Measurements from ENCODE around the gene ADAMTS6. TPM values are rescaled to one million over a fixed set of nuclear protein-coding genes. Genes with fewer than 3 reads are reported as not detected.
A peak's percentile ranks its signal among the peaks of the same experiment; 100 is the strongest.

The ADAMTS6 gene
- total and polyA plus RNA-seq, 5 donors from 2014 or later = 0.03 to 1.5 (median 0.14) TPM; not detected in 1

GRCh38 chr5:65213921-65214525, 267.7 kb downstream of the ADAMTS6 start:
- H3K4me3 ChIP-seq (ENCODE audit: low read depth, low read length) = no peak overlapping the region
- DNase-seq (peak in 1 of 3 donors; percentile 4), ATAC-seq (ENCODE audit: low read depth in 2 of 2) (no peak)
- H3K4me1 Mint-ChIP-seq = no peaks in the 10 kb centered on the region
- no peaks in the 10 kb centered on the region for H3K4me1 ChIP-seq (ENCODE audit: control insufficient read depth, insufficient read depth, low read length, poor library complexity, severe bottlenecking)
- H3K27me3 ChIP-seq (ENCODE audit: control insufficient read depth, insufficient read depth, low read length) = no peaks in the 10 kb centered on the region
- H3K27me3 Mint-ChIP-seq = no peaks in the 10 kb centered on the region
- H3K27ac ChIP-seq (ENCODE audit: insufficient read depth, low read length, poor library complexity, severe bottlenecking) = no peak overlapping the region
- peaks cover 0 to 2% (median 0%) of the 10 kb centered on the region in 7 donors for H3K9me3 Mint-ChIP-seq
- no peaks in the 10 kb centered on the region for H3K36me3 Mint-ChIP-seq
- H3K4me3 Mint-ChIP-seq = no peak overlapping the region
- no peaks in the 10 kb centered on the region for H3K9me3 ChIP-seq (ENCODE audit: control insufficient read depth in 2 of 2, low read length in 2 of 2)
- H3K27ac Mint-ChIP-seq = no peak overlapping the region
- no peaks in the 10 kb centered on the region for H3K36me3 ChIP-seq (ENCODE audit: control insufficient read depth, insufficient read depth, low read length)

- Mint-ChIP-seq H3K36me3 (no peaks in the 10 kb centered on the region), H3K4me1 (no peaks in the 10 kb centered on the region), H3K9me3 (peaks cover 0 to 1% (median 0%) of the 10 kb centered on the region in 7 donors), H3K4me3 (no peak overlapping the region), H3K27me3 (peaks cover 5% of the 10 kb centered on the region), H3K27ac (no peak overlapping the region)
- H3K27me3 ChIP-seq (ENCODE audit: control insufficient read depth, insufficient read depth, low read length) = peaks cover 2% of the 10 kb centered on the region
- no peaks in the 10 kb centered on the region for H3K9me3 ChIP-seq (ENCODE audit: control insufficient read depth in 2 of 2, low read length in 2 of 2)
- no peak overlapping the region for H3K4me3 ChIP-seq (ENCODE audit: low read depth, low read length)
- H3K36me3 ChIP-seq (ENCODE audit: control insufficient read depth, insufficient read depth, low read length) = no peaks in the 10 kb centered on the region
- no peak overlapping the region for H3K27ac ChIP-seq (ENCODE audit: insufficient read depth, low read length, poor library complexity, severe bottlenecking)
- H3K4me1 ChIP-seq (ENCODE audit: control insufficient read depth, insufficient read depth, low read length, poor library complexity, severe bottlenecking) = no peaks in the 10 kb centered on the region
- no peak for DNase-seq
- ATAC-seq (ENCODE audit: low read depth in 2 of 2) = no peak
Observed at GRCh38 chr5:65209341-65209740, 272.4 kb downstream of the ADAMTS6 start.

- H3K9me3 ChIP-seq (ENCODE audit: control insufficient read depth in 2 of 2, low read length in 2 of 2) = no peaks in the 10 kb centered on the region
- H3K4me3 ChIP-seq (ENCODE audit: low read depth, low read length) = no peak overlapping the region
- H3K27ac ChIP-seq (ENCODE audit: insufficient read depth, low read length, poor library complexity, severe bottlenecking) = no peak overlapping the region
- ATAC-seq (ENCODE audit: low read depth in 2 of 2) (no peak), DNase-seq (no peak)
- H3K4me3 Mint-ChIP-seq = no peak overlapping the region
- H3K27me3 Mint-ChIP-seq = peaks cover 19% of the 10 kb centered on the region
- H3K4me1 ChIP-seq (ENCODE audit: control insufficient read depth, insufficient read depth, low read length, poor library complexity, severe bottlenecking) = no peaks in the 10 kb centered on the region
- H3K27me3 ChIP-seq (ENCODE audit: control insufficient read depth, insufficient read depth, low read length) = peaks cover 2% of the 10 kb centered on the region
- H3K9me3 Mint-ChIP-seq = peaks cover 0 to under 1% (median 0%) of the 10 kb centered on the region in 7 donors
- no peaks in the 10 kb centered on the region for H3K36me3 Mint-ChIP-seq
- no peak overlapping the region for H3K27ac Mint-ChIP-seq
- no peaks in the 10 kb centered on the region for H3K36me3 ChIP-seq (ENCODE audit: control insufficient read depth, insufficient read depth, low read length)
- H3K4me1 Mint-ChIP-seq = no peaks in the 10 kb centered on the region
Observed at GRCh38 chr5:65204966-65205365, 276.8 kb downstream of the ADAMTS6 start.

- H3K4me1 Mint-ChIP-seq = no peaks in the 10 kb centered on the region
- no peaks in the 10 kb centered on the region for H3K36me3 Mint-ChIP-seq
- ATAC-seq (ENCODE audit: low read depth in 2 of 2) (no peak), DNase-seq (no peak)
- H3K27me3 Mint-ChIP-seq = peaks cover 19% of the 10 kb centered on the region
- no peak overlapping the region for H3K4me3 Mint-ChIP-seq
- Histone ChIP-seq H3K4me1 (ENCODE audit: control insufficient read depth, insufficient read depth, low read length, poor library complexity, severe bottlenecking) (no peaks in the 10 kb centered on the region), H3K4me3 (ENCODE audit: low read depth, low read length) (no peak overlapping the region), H3K27me3 (ENCODE audit: control insufficient read depth, insufficient read depth, low read length) (peaks cover 2% of the 10 kb centered on the region), H3K9me3 (ENCODE audit: control insufficient read depth in 2 of 2, low read length in 2 of 2) (no peaks in the 10 kb centered on the region), H3K36me3 (ENCODE audit: control insufficient read depth, insufficient read depth, low read length) (no peaks in the 10 kb centered on the region), H3K27ac (ENCODE audit: insufficient read depth, low read length, poor library complexity, severe bottlenecking) (no peak overlapping the region)
- no peak overlapping the region for H3K27ac Mint-ChIP-seq
- peaks cover 0 to 2% (median 0%) of the 10 kb centered on the region in 7 donors for H3K9me3 Mint-ChIP-seq
Observed at GRCh38 chr5:65203746-65204145, 278.0 kb downstream of the ADAMTS6 start.

- no peaks in the 10 kb centered on the region for H3K36me3 ChIP-seq (ENCODE audit: control insufficient read depth, insufficient read depth, low read length)
- ATAC-seq (ENCODE audit: low read depth in 2 of 2) (no peak), DNase-seq (no peak)
- H3K27me3 ChIP-seq (ENCODE audit: control insufficient read depth, insufficient read depth, low read length) = peaks cover 2% of the 10 kb centered on the region
- H3K4me1 ChIP-seq (ENCODE audit: control insufficient read depth, insufficient read depth, low read length, poor library complexity, severe bottlenecking) = no peaks in the 10 kb centered on the region
- Mint-ChIP-seq H3K36me3 (no peaks in the 10 kb centered on the region), H3K9me3 (peaks cover 0 to 2% (median 0%) of the 10 kb centered on the region in 7 donors), H3K4me1 (no peaks in the 10 kb centered on the region), H3K27ac (no peak overlapping the region), H3K4me3 (no peak overlapping the region), H3K27me3 (peaks cover 15% of the 10 kb centered on the region)
- H3K4me3 ChIP-seq (ENCODE audit: low read depth, low read length) = no peak overlapping the region
- H3K27ac ChIP-seq (ENCODE audit: insufficient read depth, low read length, poor library complexity, severe bottlenecking) = no peak overlapping the region
- no peaks in the 10 kb centered on the region for H3K9me3 ChIP-seq (ENCODE audit: control insufficient read depth in 2 of 2, low read length in 2 of 2)
Observed at GRCh38 chr5:65199993-65200675, 281.6 kb downstream of the ADAMTS6 start.

- H3K27ac Mint-ChIP-seq = no peak overlapping the region
- H3K4me3 Mint-ChIP-seq = no peak overlapping the region
- Histone ChIP-seq H3K4me1 (ENCODE audit: control insufficient read depth, insufficient read depth, low read length, poor library complexity, severe bottlenecking) (no peaks in the 10 kb centered on the region), H3K27me3 (ENCODE audit: control insufficient read depth, insufficient read depth, low read length) (no peaks in the 10 kb centered on the region), H3K36me3 (ENCODE audit: control insufficient read depth, insufficient read depth, low read length) (no peaks in the 10 kb centered on the region), H3K27ac (ENCODE audit: insufficient read depth, low read length, poor library complexity, severe bottlenecking) (no peak overlapping the region), H3K4me3 (ENCODE audit: low read depth, low read length) (no peak overlapping the region), H3K9me3 (ENCODE audit: control insufficient read depth in 2 of 2, low read length in 2 of 2) (no peaks in the 10 kb centered on the region)
- peaks cover 15% of the 10 kb centered on the region for H3K27me3 Mint-ChIP-seq
- H3K36me3 Mint-ChIP-seq = no peaks in the 10 kb centered on the region
- DNase-seq = no peak
- H3K9me3 Mint-ChIP-seq = peaks cover 0 to 2% (median 0%) of the 10 kb centered on the region in 7 donors
- no peaks in the 10 kb centered on the region for H3K4me1 Mint-ChIP-seq
- ATAC-seq (ENCODE audit: low read depth in 2 of 2) = no peak
Observed at GRCh38 chr5:65198456-65199120, 283.1 kb downstream of the ADAMTS6 start.

GRCh38 chr5:65197531-65198455, 283.9 kb downstream of the ADAMTS6 start:
- Histone ChIP-seq H3K4me3 (ENCODE audit: low read depth, low read length) (no peak overlapping the region), H3K36me3 (ENCODE audit: control insufficient read depth, insufficient read depth, low read length) (no peaks in the 10 kb centered on the region), H3K9me3 (ENCODE audit: control insufficient read depth in 2 of 2, low read length in 2 of 2) (no peaks in the 10 kb centered on the region), H3K4me1 (ENCODE audit: control insufficient read depth, insufficient read depth, low read length, poor library complexity, severe bottlenecking) (no peaks in the 10 kb centered on the region), H3K27ac (ENCODE audit: insufficient read depth, low read length, poor library complexity, severe bottlenecking) (no peak overlapping the region), H3K27me3 (ENCODE audit: control insufficient read depth, insufficient read depth, low read length) (no peaks in the 10 kb centered on the region)
- Mint-ChIP-seq H3K4me3 (no peak overlapping the region), H3K9me3 (peaks cover 0 to 2% (median 0%) of the 10 kb centered on the region in 7 donors), H3K36me3 (no peaks in the 10 kb centered on the region), H3K27me3 (peaks cover 12% of the 10 kb centered on the region), H3K4me1 (no peaks in the 10 kb centered on the region), H3K27ac (peak overlapping the region in 1 of 3 donors; percentile 77)
- no peak for ATAC-seq (ENCODE audit: low read depth in 2 of 2)
- DNase-seq = no peak

Data from CD4-positive, CD25-positive, alpha-beta regulatory T cell (primary cell).